ENCODE measurements around the gene NYNRIN.

- TF ChIP-seq CTCF (IDR thresholded peaks at IDR 0.05; ENCODE audit: poor library complexity, severe bottlenecking): no peak
- TF ChIP-seq REST (IDR thresholded peaks at IDR 0.05; ENCODE audit: borderline replicate concordance): no peak
- TF ChIP-seq TAF1 (IDR thresholded peaks at IDR 0.05; ENCODE audit: low read depth): no peak
- TF ChIP-seq SMC3 (conservative IDR thresholded peaks at IDR 0.05; ENCODE audit: poor library complexity): no peak
- TF ChIP-seq RAD21 (conservative IDR thresholded peaks at IDR 0.05): no peak
Observed at GRCh38 chr14:24372701-24373416, 25.9 kb upstream of the NYNRIN start.

Data from neural cell (in vitro differentiated cells).